GM19328 (cell line): ENCODE results near the gene PPP1R7.

Experiments
- ATAC-seq: cut with Tn5 transposase; IDR thresholded peaks from one replicate; pipeline ENCODE4 v1.9.1; 2021; ENCODE audit warnings: mild to moderate bottlenecking, moderate library complexity; ENCODE audit not compliant: unreplicated experiment

The PPP1R7 gene

GRCh38 chr2:241161646-241162281, 11.5 kb downstream of the PPP1R7 start:
- ATAC-seq: no peak

GRCh38 chr2:241163601-241164118, 13.4 kb downstream of the PPP1R7 start:
- no peak for ATAC-seq

- no peak for ATAC-seq
These were observed 18.1 kb downstream of the PPP1R7 start for GRCh38 chr2:241168366-241168765.

- ATAC-seq: no peak
These were observed 23.3 kb downstream of the PPP1R7 start for GRCh38 chr2:241173557-241173956.

GRCh38 chr2:241177526-241178334, 27.5 kb downstream of the PPP1R7 start:
- ATAC-seq: no peak

GRCh38 chr2:241178961-241179360, 28.7 kb downstream of the PPP1R7 start:
- no peak for ATAC-seq

- no peak for ATAC-seq
These were observed 29.6 kb downstream of the PPP1R7 start for GRCh38 chr2:241179899-241180298.

GRCh38 chr2:241180495-241180894, 30.2 kb downstream of the PPP1R7 start:
- ATAC-seq: no peak

GRCh38 chr2:241182126-241182525, 31.9 kb downstream of the PPP1R7 start:
- no peak for ATAC-seq

- ATAC-seq: no peak
These were observed 32.4 kb downstream of the PPP1R7 start for GRCh38 chr2:241182531-241183133.

GRCh38 chr2:241183221-241183620, 33.0 kb downstream of the PPP1R7 start:
- no peak for ATAC-seq

- no peak for ATAC-seq
These were observed 34.6 kb downstream of the PPP1R7 start for GRCh38 chr2:241184901-241185300.

GRCh38 chr2:241185961-241186360, 35.7 kb downstream of the PPP1R7 start:
- ATAC-seq: no peak

GRCh38 chr2:241187101-241187917, 37.0 kb downstream of the PPP1R7 start:
- no peak for ATAC-seq

- ATAC-seq: no peak
These were observed 37.6 kb downstream of the PPP1R7 start for GRCh38 chr2:241187918-241188234.

- no peak for ATAC-seq
These were observed 38.3 kb downstream of the PPP1R7 start, which contains the start of gene ANO7 for GRCh38 chr2:241188361-241189092. ANO7 (plus strand) TSS chr2:241188677; CDS start chr2:241190064, 1,387 bp downstream.

- no peak for ATAC-seq
These were observed 39.0 kb downstream of the PPP1R7 start for GRCh38 chr2:241189093-241189855.

GRCh38 chr2:241189856-241190201, 39.6 kb downstream of the PPP1R7 start:
- no peak for ATAC-seq

- no peak for ATAC-seq
These were observed 40.2 kb downstream of the PPP1R7 start for GRCh38 chr2:241190291-241190981.
